Activated B cell treated with CpG ODN at 0.5 μM for 24 hours (primary cell): ENCODE data around the gene HTR1E. TPM values are rescaled to one million over a fixed set of nuclear protein-coding genes. Genes with fewer than 3 reads are reported as not detected.
"Not testable (repeated sequence)": the region's sequence is repeated elsewhere in the genome, so short reads cannot be mapped to it uniquely, and the experiment has no call there.

Experiments
- ATAC-seq: fragments of 200-7000 bp; cut with Tn5 transposase; one replicate; pipeline ENCODE4 v1.10.0; 2021; ENCODE audit warnings: low read depth, mild to moderate bottlenecking, moderate library complexity
- CTCF ChIA-PET: fragments of 350-600 bp; sonication (Branson Sonifier 250); formaldehyde crosslinking; loops from one replicate; lab custom pipeline; 2021; ENCODE audit warnings: antibody characterized with exemption; lab: Charles Lee
- POLR2A ChIA-PET: fragments of 350-600 bp; sonication (Branson Sonifier 250); formaldehyde crosslinking; loops from one replicate; lab custom pipeline; 2021; ENCODE audit warnings: antibody characterized with exemption; lab: Charles Lee
- DNase-seq: peaks from one replicate; pipeline ENCODE4 v3.0.0; 2022
- H3K27ac Mint-ChIP-seq: one replicate; pipeline ENCODE4 v1.8.0; 2020; ENCODE audit warnings: mixed read lengths
- H3K27me3 Mint-ChIP-seq: one replicate; pipeline ENCODE4 v1.8.0; 2021; ENCODE audit warnings: mixed read lengths
- H3K36me3 Mint-ChIP-seq: one replicate; pipeline ENCODE4 v1.8.0; 2021; ENCODE audit warnings: low read depth, mixed read lengths
- H3K4me1 Mint-ChIP-seq: one replicate; pipeline ENCODE4 v1.8.0; 2021; ENCODE audit warnings: mixed read lengths
- H3K4me3 Mint-ChIP-seq: one replicate; pipeline ENCODE4 v1.8.0; 2020; ENCODE audit warnings: mild to moderate bottlenecking, mixed read lengths
- H3K9me3 Mint-ChIP-seq: one replicate; pipeline ENCODE4 v1.8.0; 2020; ENCODE audit warnings: mixed read lengths
- intact Hi-C: fragments of 100-400 bp; cut with micrococcal nuclease; formaldehyde crosslinking; loops from one replicate; pipeline ENCODE4 v1.15.1; 2024
- total RNA-seq: library from RNA; stranded (reverse); gene quantifications from 2 replicates; pipeline ENCODE4 v1.2.3, GENCODE V29; 2022
- TF ChIP-seq, protein P1 (sequence below): fragments of 200-600 bp; IDR thresholded peaks from one replicate; pipeline ENCODE4 v1.8.0; 2022; ENCODE audit warnings: antibody characterized with exemption, mild to moderate bottlenecking

HTR1E gene, protein sequence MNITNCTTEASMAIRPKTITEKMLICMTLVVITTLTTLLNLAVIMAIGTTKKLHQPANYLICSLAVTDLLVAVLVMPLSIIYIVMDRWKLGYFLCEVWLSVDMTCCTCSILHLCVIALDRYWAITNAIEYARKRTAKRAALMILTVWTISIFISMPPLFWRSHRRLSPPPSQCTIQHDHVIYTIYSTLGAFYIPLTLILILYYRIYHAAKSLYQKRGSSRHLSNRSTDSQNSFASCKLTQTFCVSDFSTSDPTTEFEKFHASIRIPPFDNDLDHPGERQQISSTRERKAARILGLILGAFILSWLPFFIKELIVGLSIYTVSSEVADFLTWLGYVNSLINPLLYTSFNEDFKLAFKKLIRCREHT
- not detected in 2 replicates for total RNA-seq

DNA sequence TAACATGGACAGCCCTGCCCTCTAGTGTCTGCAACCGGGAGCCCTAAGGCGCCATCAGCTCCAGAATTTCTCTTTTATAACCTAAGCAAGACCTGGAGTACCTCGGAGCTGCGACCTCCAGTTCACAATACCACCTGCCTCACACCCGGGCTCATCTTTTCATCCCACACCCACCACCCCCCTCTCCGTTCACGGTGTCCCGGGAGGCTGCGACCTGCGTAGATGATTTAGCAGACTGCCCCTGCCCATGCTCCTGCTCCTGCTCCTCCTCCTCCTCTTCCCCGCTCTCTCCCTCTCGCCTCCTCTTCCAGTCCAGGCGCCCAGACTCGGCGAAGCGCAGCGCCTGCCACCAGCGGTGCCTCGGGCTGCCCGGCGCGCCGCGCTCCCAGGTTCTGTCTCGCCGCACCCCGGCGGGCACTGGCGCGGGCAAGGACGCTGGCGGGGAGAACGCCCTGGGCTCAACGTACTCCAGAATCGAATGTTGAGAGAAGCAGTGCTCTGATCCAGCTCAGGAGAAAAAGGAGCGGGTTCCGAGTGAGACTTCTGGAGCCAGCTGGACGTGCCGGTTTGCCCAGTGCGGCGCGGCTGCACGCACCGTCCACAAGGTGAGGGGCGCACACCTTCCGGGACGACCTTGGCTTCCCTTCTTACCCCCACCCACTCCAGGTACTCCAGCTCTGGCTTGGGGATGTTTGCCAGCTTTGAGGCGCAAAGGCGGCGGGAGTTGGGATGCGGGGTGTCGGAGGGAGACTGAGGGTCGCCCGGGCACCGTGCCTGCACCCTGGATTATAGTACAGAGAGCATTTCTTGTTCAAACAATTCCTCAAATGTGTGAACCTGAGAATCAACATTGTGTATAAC is at the start of gene HTR1E:
Gene HTR1E (plus strand): TSS at position 310 of the 861 bp plus-strand sequence. CDS start 77,807 bp downstream, outside the sequence.
- Mint-ChIP-seq H3K4me3 (peak within 1 kb of the TSS; percentile 65), H3K4me1 (peaks cover 18% of the 10 kb centered on the region), H3K27me3 (peaks cover 53% of the 10 kb centered on the region), H3K9me3 (no peaks in the 10 kb centered on the region), H3K36me3 (no peaks in the 10 kb centered on the region), H3K27ac (no peak within 1 kb of the TSS)
- intact Hi-C loops, result no loop called here
- ATAC-seq (peak; percentile 25), DNase-seq (no peak)
- ChIA-PET POLR2A (no interaction called here), CTCF (no interaction called here)
- TF ChIP-seq, protein P1, sequence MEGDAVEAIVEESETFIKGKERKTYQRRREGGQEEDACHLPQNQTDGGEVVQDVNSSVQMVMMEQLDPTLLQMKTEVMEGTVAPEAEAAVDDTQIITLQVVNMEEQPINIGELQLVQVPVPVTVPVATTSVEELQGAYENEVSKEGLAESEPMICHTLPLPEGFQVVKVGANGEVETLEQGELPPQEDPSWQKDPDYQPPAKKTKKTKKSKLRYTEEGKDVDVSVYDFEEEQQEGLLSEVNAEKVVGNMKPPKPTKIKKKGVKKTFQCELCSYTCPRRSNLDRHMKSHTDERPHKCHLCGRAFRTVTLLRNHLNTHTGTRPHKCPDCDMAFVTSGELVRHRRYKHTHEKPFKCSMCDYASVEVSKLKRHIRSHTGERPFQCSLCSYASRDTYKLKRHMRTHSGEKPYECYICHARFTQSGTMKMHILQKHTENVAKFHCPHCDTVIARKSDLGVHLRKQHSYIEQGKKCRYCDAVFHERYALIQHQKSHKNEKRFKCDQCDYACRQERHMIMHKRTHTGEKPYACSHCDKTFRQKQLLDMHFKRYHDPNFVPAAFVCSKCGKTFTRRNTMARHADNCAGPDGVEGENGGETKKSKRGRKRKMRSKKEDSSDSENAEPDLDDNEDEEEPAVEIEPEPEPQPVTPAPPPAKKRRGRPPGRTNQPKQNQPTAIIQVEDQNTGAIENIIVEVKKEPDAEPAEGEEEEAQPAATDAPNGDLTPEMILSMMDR, result no peak

DNA sequence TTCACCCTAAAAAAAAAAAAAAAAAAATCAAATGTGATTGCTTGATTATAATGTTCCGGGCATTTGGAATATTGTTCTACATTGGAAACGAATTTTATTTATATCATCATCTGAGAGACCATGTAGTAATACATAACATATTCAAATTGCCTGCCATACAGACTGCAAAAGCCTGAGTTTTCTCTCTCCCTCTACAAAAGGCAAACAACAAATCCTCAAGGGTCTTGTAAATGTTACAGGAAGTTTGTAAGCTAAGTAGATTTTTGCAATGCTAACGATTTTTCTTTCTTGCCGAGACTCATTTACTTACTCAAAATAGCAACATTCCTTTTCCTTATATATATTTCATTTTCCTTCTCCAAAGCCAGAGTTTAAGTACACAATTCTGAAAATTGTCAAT is 49.0 kb upstream of the HTR1E start:
- Mint-ChIP-seq H3K4me1 (no peaks in the 10 kb centered on the region), H3K27ac (no peak overlapping the region), H3K36me3 (no peaks in the 10 kb centered on the region), H3K27me3 (no peaks in the 10 kb centered on the region), H3K9me3 (peaks cover 6% of the 10 kb centered on the region), H3K4me3 (no peak overlapping the region)
- ATAC-seq (no peak), DNase-seq (no peak)
- intact Hi-C loops, result no loop called here
- TF ChIP-seq, protein P1, result no peak
- ChIA-PET CTCF (no interaction called here), POLR2A (no interaction called here)

DNA sequence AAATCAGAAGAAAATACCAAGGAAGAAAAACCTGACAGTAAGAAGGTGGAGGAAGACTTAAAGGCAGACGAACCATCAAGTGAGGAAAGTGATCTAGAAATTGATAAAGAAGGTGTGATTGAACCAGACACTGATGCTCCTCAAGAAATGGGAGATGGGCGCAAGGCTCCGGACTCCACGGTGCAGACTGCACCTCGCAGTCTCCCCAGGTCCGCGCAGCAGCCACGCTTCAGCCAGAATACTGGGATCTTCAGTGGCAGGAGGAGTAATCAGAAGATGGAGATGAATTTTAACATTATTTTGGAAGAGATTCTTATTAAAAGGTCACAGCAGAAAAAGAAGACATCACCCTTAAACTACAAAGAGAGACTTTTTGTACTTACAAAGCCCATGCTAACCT is 40.1 kb upstream of the HTR1E start:
- H3K9me3 Mint-ChIP-seq, H3K27ac Mint-ChIP-seq, H3K4me3 Mint-ChIP-seq, H3K27me3 Mint-ChIP-seq, CTCF ChIA-PET, POLR2A ChIA-PET, H3K4me1 Mint-ChIP-seq, ATAC-seq, DNase-seq, H3K36me3 Mint-ChIP-seq, intact Hi-C loops: not testable (repeated sequence)

GRCh38 chr6:86913795-86914194 is 23.5 kb upstream of the HTR1E start:
- DNase-seq, result no peak
- no peak for ATAC-seq
- POLR2A ChIA-PET, result no interaction called here
- intact Hi-C loops, result no loop called here
- CTCF ChIA-PET, result no interaction called here
- Mint-ChIP-seq H3K4me3 (no peak overlapping the region), H3K9me3 (peaks cover 7% of the 10 kb centered on the region), H3K4me1 (no peaks in the 10 kb centered on the region), H3K36me3 (no peaks in the 10 kb centered on the region), H3K27ac (no peak overlapping the region), H3K27me3 (no peaks in the 10 kb centered on the region)
- TF ChIP-seq, protein P1, result no peak

- POLR2A ChIA-PET, result no interaction called here
- Mint-ChIP-seq H3K27ac (no peak overlapping the region), H3K36me3 (no peaks in the 10 kb centered on the region), H3K27me3 (peaks cover 9% of the 10 kb centered on the region), H3K4me1 (no peaks in the 10 kb centered on the region), H3K4me3 (no peak overlapping the region), H3K9me3 (no peaks in the 10 kb centered on the region)
- ATAC-seq, result no peak
- intact Hi-C loops, result no loop called here
- CTCF ChIA-PET, result no interaction called here
- no peak for DNase-seq
- TF ChIP-seq, protein P1, result no peak
Measured at GRCh38 chr6:86916393-86916792, 20.9 kb upstream of the HTR1E start.

GRCh38 chr6:86927138-86927537 is 10.2 kb upstream of the HTR1E start:
- H3K27ac Mint-ChIP-seq, DNase-seq, H3K4me1 Mint-ChIP-seq, H3K4me3 Mint-ChIP-seq, CTCF ChIA-PET, H3K27me3 Mint-ChIP-seq, intact Hi-C loops, H3K9me3 Mint-ChIP-seq, H3K36me3 Mint-ChIP-seq, ATAC-seq, POLR2A ChIA-PET: not testable (repeated sequence)

- intact Hi-C loops, DNase-seq, ATAC-seq, POLR2A ChIA-PET, H3K27me3 Mint-ChIP-seq, H3K27ac Mint-ChIP-seq, H3K4me3 Mint-ChIP-seq, CTCF ChIA-PET, H3K9me3 Mint-ChIP-seq, H3K36me3 Mint-ChIP-seq, H3K4me1 Mint-ChIP-seq: not testable (repeated sequence)
Measured at GRCh38 chr6:86927859-86928258, 9.5 kb upstream of the HTR1E start.
